Activated naive CD4-positive, alpha-beta T cell treated with anti-CD3 and anti-CD28 coated beads for 36 hours (primary cell): ENCODE results near the gene SSBP1. TPM values are rescaled to one million over a fixed set of nuclear protein-coding genes. Genes with fewer than 3 reads are reported as not detected.

ENCODE experiments used
- CTCF ChIA-PET: fragments of 350-600 bp; sonication (Branson Sonifier 250); formaldehyde crosslinking; loops from one replicate; lab custom pipeline; 2021; ENCODE audit warnings: antibody characterized with exemption; lab: Charles Lee
- DNase-seq: peaks from one replicate; pipeline ENCODE4 v3.0.0-alpha.2; 2020
- H3K27ac Mint-ChIP-seq: one replicate; pipeline ENCODE4 v1.8.0; 2021; ENCODE audit warnings: mild to moderate bottlenecking, mixed read lengths
- H3K27me3 Mint-ChIP-seq: one replicate; pipeline ENCODE4 v1.8.0; 2021; ENCODE audit warnings: low read depth, mixed read lengths
- H3K36me3 Mint-ChIP-seq: one replicate; pipeline ENCODE4 v1.8.0; 2021; ENCODE audit warnings: low read depth, mixed read lengths
- H3K4me1 Mint-ChIP-seq: one replicate; pipeline ENCODE4 v1.8.0; 2021; ENCODE audit warnings: low read depth, mixed read lengths
- H3K4me3 Mint-ChIP-seq: one replicate; pipeline ENCODE4 v1.8.0; 2021; ENCODE audit warnings: mild to moderate bottlenecking, moderate library complexity, mixed read lengths
- H3K9me3 Mint-ChIP-seq: one replicate; pipeline ENCODE4 v1.8.0; 2021; ENCODE audit warnings: mixed read lengths
- intact Hi-C: fragments of 100-400 bp; cut with micrococcal nuclease; formaldehyde crosslinking; loops from one replicate; pipeline ENCODE4 v1.15.1; 2023
- total RNA-seq, 2 experiments: library from RNA; stranded (reverse); gene quantifications; one replicate each; pipeline ENCODE4 v1.2.3, GENCODE V29; 2021

SSBP1 gene
- total RNA-seq, 2 experiments from 2014 or later = 202 to 230 TPM

DNA sequence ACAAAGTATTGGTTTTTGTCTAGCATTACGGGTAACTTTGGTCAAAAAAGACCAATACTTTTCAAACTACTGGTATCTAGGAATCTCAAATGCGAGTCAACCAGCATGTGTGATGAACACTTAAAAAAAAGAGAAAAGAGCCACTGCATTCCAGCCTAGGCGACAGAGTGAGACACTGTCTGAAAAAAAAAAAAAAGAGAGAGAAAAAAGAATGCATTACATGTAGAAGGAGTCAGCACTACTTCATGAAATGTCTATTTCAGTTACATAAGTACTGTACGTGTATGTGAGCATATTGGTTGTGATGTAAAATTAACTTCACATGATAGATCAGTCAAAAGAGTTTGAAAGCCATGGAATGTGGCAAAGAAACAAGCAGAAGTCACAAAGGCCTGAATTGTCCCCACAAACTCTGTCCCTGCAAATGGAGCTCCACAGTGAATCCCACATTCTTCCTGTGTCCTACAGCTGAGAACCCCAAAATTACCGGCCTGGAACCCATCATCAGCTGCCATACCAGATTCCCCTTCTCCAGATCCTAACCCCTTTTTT lies 37.8 kb upstream of the SSBP1 start:
- Mint-ChIP-seq H3K27ac (no peak overlapping the region), H3K9me3 (no peaks in the 10 kb centered on the region), H3K4me1 (peaks cover 53% of the 10 kb centered on the region), H3K36me3 (peaks cover 3% of the 10 kb centered on the region), H3K27me3 (peaks cover 5% of the 10 kb centered on the region), H3K4me3 (peak overlapping the region; percentile 76)
- DNase-seq = no peak
- intact Hi-C loops = loop anchor here (2.0 kb wide), 2 partner anchors 136 to 150 kb away; partner anchors contain the start of gene AGK
- CTCF ChIA-PET = interaction anchor here (0.6 to 1.5 kb wide), 4 partner anchors 9 to 49 kb away, joined by 3 to 9 read pairs (median 4); partner anchors contain the start of gene SSBP1

DNA sequence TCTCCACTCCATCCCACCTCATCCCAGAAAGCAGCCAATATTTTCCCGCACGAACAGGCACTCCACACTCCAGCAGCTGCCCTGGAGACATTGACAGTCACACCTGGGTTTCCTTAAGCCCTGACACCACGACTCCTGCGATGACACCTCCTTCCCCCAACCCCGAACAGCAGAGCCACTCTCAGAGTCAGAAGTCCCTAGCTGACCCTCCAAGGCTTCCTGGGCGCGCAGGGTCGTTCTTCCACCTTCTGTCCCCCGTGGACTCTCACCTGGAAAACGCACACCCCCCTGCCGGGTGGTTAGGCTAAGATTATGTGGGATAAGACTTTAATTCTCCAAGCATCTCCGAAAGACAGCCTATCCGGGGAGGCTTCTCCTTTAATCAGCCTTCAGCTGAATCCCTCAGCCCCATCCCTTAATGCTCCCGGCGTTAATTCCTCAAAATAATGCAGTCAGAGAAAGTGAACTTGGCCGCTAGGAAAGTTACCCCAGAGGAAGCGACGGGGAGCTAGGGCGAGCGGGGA lies 37.2 kb upstream of the SSBP1 start:
- H3K27me3 Mint-ChIP-seq = peaks cover 5% of the 10 kb centered on the region
- no peaks in the 10 kb centered on the region for H3K9me3 Mint-ChIP-seq
- CTCF ChIA-PET = interaction anchor here (0.6 to 1.5 kb wide), 5 partner anchors 10 to 49 kb away, joined by 3 to 9 read pairs (median 4); partner anchors contain the start of gene SSBP1
- H3K27ac Mint-ChIP-seq = peak overlapping the region; percentile 66
- peaks cover 49% of the 10 kb centered on the region for H3K4me1 Mint-ChIP-seq
- H3K36me3 Mint-ChIP-seq = peaks cover 3% of the 10 kb centered on the region
- peak; percentile 33 for DNase-seq
- intact Hi-C loops = loop anchor here (1.0 to 2.0 kb wide), 4 partner anchors 37 to 150 kb away; partner anchors contain the start of genes AGK and SSBP1
- H3K4me3 Mint-ChIP-seq = peak overlapping the region; percentile 76

DNA sequence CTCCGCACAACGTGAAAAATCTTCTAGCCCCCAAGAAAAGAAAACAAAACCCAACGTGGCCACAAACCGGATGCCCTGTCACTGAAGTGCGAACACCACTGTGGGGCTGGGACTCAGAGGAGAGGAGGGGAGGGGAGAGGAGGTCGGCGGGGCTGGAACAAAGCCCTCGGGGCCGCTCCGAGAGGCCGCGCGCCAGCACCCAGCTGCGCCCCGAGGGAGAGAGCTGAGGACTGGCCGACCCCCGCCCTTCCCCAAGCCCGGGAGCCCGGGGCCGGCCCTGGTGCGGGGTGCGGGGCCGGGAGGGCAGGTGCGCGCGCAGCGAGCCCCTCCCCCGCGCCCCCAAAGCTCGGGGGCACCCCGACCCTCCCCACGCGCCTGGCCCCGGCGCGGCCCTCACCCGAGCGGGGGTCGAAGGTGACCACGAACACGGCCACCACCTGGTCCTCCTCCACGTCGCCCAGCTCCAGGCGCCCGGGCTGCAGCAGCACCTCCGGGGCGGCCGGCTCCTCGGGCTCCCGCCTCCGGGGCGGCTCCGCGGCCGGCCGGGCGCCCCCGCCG lies 36.6 kb upstream of the SSBP1 start:
- peaks cover 3% of the 10 kb centered on the region for H3K36me3 Mint-ChIP-seq
- H3K27ac Mint-ChIP-seq = peak overlapping the region; percentile 39
- H3K4me3 Mint-ChIP-seq = peak overlapping the region; percentile 76
- CTCF ChIA-PET = interaction anchor here (0.9 to 1.2 kb wide), 4 partner anchors 36 to 50 kb away, joined by 3 to 9 read pairs (median 4); partner anchors contain the start of gene SSBP1
- intact Hi-C loops = loop anchor here (1.0 to 2.0 kb wide), 4 partner anchors 37 to 151 kb away; partner anchors contain the start of genes AGK and SSBP1
- peaks cover 45% of the 10 kb centered on the region for H3K4me1 Mint-ChIP-seq
- H3K27me3 Mint-ChIP-seq = peaks cover 5% of the 10 kb centered on the region
- peak; percentile 83 for DNase-seq
- no peaks in the 10 kb centered on the region for H3K9me3 Mint-ChIP-seq

DNA sequence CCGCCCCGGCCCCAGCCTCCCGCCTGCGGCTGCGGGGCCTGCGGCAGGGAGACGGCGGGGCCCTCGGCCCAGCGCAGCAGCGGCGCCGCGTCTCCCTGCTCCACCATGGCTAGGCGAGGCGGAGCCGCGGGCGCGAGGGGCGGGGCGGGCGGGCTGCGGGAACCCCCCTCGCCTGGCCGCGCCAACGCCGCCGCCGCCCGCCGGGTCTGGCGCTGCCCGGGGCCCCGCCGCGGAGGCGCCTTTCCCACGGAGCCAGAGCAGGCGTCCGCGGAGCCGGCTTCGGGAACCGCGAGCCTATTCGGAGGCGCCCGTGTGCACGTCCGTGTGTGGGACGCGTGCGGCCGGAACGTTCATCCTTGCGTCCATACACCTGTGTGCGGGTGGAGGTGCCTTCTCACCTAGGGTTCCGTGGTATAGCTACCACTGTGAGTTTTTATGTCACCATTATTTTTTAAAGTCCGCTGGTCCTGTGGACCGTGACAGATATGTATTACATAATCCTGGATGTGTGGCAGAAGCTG lies 36.1 kb upstream of the SSBP1 start, which contains the start of gene DENND11:
Gene DENND11, minus strand, starts transcription at position 120 of the 521 bp plus-strand sequence. Its CDS starts 13 bp downstream, at position 107.
- H3K9me3 Mint-ChIP-seq = no peaks in the 10 kb centered on the region
- peak within 1 kb of the TSS; percentile 76 for H3K4me3 Mint-ChIP-seq
- peaks cover 5% of the 10 kb centered on the region for H3K27me3 Mint-ChIP-seq
- peak; percentile 46 for DNase-seq
- intact Hi-C loops = no loop called here
- peaks cover 40% of the 10 kb centered on the region for H3K4me1 Mint-ChIP-seq
- CTCF ChIA-PET = interaction anchor here (1.0 to 1.2 kb wide), 2 partner anchors 36 to 87 kb away, joined by 3 read pairs; partner anchors contain the start of gene SSBP1
- peak within 1 kb of the TSS; percentile 66 for H3K27ac Mint-ChIP-seq
- H3K36me3 Mint-ChIP-seq = peaks cover 3% of the 10 kb centered on the region

DNA sequence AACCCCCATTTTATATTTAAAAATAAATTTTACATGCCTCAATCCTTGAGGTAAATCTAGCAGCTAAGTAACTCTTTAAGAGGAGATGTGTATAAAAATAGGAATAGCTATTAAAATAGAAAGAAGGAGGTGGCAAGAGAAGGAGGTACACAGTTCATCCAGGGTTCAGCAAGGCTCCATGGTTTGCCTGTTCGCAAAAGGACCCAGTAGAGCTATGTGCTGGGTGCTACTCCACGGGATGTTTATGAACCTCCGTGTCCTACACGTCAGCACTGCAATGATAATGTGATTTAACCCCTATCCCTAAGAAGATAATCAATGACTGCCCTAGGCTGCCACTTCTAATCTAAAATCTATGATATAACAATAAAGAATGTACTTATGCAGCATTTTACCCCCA lies 35.3 kb upstream of the SSBP1 start:
- intact Hi-C loops = no loop called here
- Mint-ChIP-seq H3K36me3 (peaks cover 3% of the 10 kb centered on the region), H3K4me1 (peaks cover 33% of the 10 kb centered on the region), H3K4me3 (peak overlapping the region; percentile 13), H3K27me3 (peaks cover 5% of the 10 kb centered on the region), H3K9me3 (no peaks in the 10 kb centered on the region), H3K27ac (no peak overlapping the region)
- DNase-seq = no peak
- CTCF ChIA-PET = interaction anchor here (0.8 to 1.2 kb wide), 3 partner anchors 35 to 86 kb away, joined by 3 read pairs; partner anchors contain the start of gene SSBP1

DNA sequence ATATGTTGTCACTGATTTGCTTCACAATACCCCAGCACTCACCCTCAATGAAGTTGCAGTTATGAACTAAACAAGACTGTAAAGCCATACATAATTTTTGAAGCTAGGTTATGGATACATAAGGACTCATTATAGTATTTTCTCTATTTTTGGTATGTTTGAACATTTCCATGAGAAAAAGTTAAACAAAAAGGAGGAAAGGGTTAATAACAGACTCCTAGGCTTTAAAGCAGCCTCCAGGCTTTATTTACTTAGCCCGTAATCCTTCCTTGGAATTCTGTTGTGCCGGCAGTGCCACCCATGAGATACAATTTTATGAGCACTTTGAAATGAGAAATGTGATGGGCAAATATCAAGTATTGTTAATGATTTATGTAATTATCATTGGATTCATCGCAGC lies 34.0 kb upstream of the SSBP1 start:
- DNase-seq = no peak
- Mint-ChIP-seq H3K9me3 (no peaks in the 10 kb centered on the region), H3K27me3 (peaks cover 5% of the 10 kb centered on the region), H3K4me1 (peaks cover 20% of the 10 kb centered on the region), H3K4me3 (no peak overlapping the region), H3K36me3 (peaks cover 3% of the 10 kb centered on the region), H3K27ac (no peak overlapping the region)
- CTCF ChIA-PET = interaction anchor here (1.0 kb wide), 1 partner anchor 34 kb away, joined by 3 read pairs; the partner anchor contains the start of gene SSBP1
- intact Hi-C loops = no loop called here

DNA sequence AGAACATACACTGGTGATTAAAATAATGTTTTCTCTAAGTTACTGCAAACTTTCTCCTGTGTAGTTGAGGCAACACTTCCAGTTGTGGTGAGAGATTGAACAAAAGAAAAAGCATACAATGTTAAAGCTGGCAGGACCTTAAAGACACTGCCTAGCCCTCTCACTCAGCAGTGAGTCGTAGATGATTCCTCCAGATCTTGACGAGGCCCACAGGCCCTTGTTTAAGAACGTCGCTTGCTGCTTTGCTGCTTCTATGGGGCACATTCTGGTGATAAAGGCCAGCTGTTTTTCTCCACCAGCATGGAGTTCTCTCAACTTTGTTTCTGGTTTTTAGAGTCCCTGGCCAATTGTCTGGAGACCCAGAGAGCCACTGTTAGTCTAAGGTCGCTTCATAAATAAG lies 33.4 kb upstream of the SSBP1 start:
- no peak for DNase-seq
- CTCF ChIA-PET = no interaction called here
- H3K36me3 Mint-ChIP-seq = peaks cover 3% of the 10 kb centered on the region
- intact Hi-C loops = no loop called here
- peaks cover 16% of the 10 kb centered on the region for H3K4me1 Mint-ChIP-seq
- peaks cover 5% of the 10 kb centered on the region for H3K27me3 Mint-ChIP-seq
- H3K9me3 Mint-ChIP-seq = no peaks in the 10 kb centered on the region
- no peak overlapping the region for H3K4me3 Mint-ChIP-seq
- no peak overlapping the region for H3K27ac Mint-ChIP-seq

DNA sequence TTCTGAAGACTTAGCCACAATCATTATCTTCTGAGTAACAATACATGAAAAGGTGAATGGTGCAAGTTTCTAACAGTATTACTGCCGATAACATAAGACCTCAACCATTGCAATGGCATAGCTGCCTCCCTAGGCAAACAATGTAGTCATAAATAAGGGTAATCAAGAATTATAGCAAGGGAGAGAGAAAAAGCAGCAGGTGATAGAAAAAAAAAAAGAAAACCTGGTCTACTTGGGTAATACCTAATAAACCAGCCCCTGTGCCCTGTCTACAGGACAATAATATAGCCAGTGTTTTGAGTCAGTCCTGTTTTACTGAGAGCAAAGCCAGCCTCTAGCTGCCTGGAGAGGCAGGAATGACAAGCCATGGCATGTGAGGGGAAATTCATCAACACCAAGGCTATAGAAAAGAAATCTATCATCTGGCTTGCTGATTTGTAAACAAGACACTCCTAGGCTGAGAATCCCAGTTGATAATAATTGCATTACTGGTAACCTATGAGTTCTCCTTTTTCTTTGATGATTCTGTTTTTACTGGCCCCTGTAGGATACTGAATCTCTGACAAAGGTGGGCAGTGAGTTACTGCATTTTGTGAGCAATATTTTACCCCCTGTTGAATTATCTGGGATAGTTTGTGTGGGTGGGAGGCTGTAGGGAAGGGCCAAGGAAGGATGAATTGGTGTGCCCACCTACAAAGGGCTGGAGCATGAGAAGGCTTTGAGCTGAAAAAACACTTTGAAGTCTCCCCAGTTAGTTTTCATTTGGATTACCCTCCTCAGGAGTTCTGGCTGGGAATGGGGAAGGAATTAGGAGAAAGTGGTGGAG lies 31.7 kb upstream of the SSBP1 start:
- intact Hi-C loops = no loop called here
- no peak for DNase-seq
- Mint-ChIP-seq H3K4me3 (no peak overlapping the region), H3K36me3 (no peaks in the 10 kb centered on the region), H3K27ac (no peak overlapping the region), H3K4me1 (peaks cover 3% of the 10 kb centered on the region), H3K9me3 (no peaks in the 10 kb centered on the region), H3K27me3 (peaks cover 5% of the 10 kb centered on the region)
- CTCF ChIA-PET = interaction anchor here (0.7 to 2.0 kb wide), 2 partner anchors 26 to 52 kb away, joined by 4 to 5 read pairs; no protein-coding TSS in a partner anchor

DNA sequence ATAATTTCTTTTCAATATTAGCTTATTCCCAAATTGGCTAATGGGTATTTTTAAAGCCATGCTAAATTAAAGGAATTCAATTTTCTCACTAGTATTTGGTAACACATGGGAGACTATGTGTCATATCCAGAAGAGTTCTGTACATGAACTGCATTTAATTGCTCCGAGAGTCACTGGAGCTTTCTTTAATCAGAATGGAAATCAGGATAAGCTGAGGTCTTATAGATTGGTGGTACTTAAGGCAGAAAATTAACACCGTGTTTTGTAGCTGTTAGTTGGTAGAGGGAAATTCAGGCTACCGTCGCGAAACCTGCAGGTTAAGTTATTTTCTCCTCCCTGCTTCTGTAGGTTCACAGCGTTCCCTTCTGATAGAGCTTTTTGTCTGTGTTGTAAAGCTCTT lies 29.8 kb upstream of the SSBP1 start, which contains the start of gene WEE2:
Gene WEE2, plus strand, starts transcription at position 3 of the 400 bp plus-strand sequence. CDS start 406 bp downstream, outside the sequence.
- peaks cover 4% of the 10 kb centered on the region for H3K4me1 Mint-ChIP-seq
- intact Hi-C loops = no loop called here
- H3K9me3 Mint-ChIP-seq = no peaks in the 10 kb centered on the region
- no peak within 1 kb of the TSS for H3K4me3 Mint-ChIP-seq
- H3K36me3 Mint-ChIP-seq = no peaks in the 10 kb centered on the region
- no peak within 1 kb of the TSS for H3K27ac Mint-ChIP-seq
- no peak for DNase-seq
- H3K27me3 Mint-ChIP-seq = peaks cover 4% of the 10 kb centered on the region
- CTCF ChIA-PET = interaction anchor here (1.0 to 2.9 kb wide), 4 partner anchors 23 to 54 kb away, joined by 3 to 10 read pairs (median 6); partner anchors contain the start of gene SSBP1

DNA sequence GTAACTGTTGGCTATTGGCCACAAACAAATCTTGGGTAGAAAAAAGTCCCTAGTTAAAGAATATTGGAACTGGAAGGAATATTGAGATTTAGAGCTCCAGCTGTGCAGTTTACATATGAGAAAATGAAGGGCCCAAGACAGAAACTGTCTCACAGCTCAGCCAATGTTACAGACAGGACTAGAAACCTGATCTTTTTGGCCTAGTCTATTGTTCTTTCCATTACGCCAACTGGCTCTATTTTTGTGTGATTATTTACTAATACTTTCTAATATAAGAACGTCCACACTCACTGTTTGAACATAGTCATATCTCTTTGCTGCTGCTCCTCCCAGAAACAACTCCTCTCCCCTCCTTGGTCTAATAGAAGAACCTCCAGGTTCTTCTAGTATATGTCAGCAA lies 28.8 kb upstream of the SSBP1 start:
- no peak for DNase-seq
- Mint-ChIP-seq H3K36me3 (no peaks in the 10 kb centered on the region), H3K27ac (no peak overlapping the region), H3K4me1 (peaks cover 4% of the 10 kb centered on the region), H3K4me3 (no peak overlapping the region), H3K9me3 (no peaks in the 10 kb centered on the region), H3K27me3 (no peaks in the 10 kb centered on the region)
- CTCF ChIA-PET = interaction anchor here (1.6 to 2.9 kb wide), 2 partner anchors 29 to 54 kb away, joined by 8 to 10 read pairs; partner anchors contain the start of gene SSBP1
- intact Hi-C loops = no loop called here

DNA sequence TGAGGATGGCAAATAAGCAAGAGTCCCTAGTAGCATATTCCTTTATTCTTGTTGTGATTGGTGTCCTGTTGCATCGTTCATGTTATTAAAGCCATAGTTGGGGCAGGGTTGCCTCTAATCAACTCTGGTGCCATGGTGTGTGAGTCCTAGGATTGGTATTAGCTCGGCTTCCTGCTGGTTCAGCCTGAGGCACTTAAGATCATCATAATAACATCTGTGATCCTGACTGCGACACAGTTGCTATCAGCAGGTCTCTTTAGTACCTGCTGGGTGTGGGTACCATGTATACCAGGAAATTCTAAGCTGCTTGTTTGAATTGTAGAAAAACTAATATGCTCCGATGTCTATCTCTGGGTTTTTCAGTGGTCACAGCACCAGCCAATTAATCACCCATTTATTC lies 28.4 kb upstream of the SSBP1 start:
- Mint-ChIP-seq H3K4me1 (peaks cover 4% of the 10 kb centered on the region), H3K4me3 (no peak overlapping the region), H3K36me3 (no peaks in the 10 kb centered on the region), H3K27me3 (no peaks in the 10 kb centered on the region), H3K9me3 (no peaks in the 10 kb centered on the region), H3K27ac (no peak overlapping the region)
- intact Hi-C loops = loop anchor here (1.0 kb wide), 1 partner anchor 55 kb away; no protein-coding TSS in a partner anchor
- CTCF ChIA-PET = interaction anchor here (1.6 to 2.9 kb wide), 2 partner anchors 28 to 54 kb away, joined by 8 to 10 read pairs; partner anchors contain the start of gene SSBP1
- no peak for DNase-seq
